ENCODE results near the gene SERPINA1. TPM values are rescaled to one million over a fixed set of nuclear protein-coding genes. Genes with fewer than 3 reads are reported as not detected.

SERPINA1 gene
- total and polyA plus RNA-seq, 2 of the 13 experiments (the other 11 are each of a cell fraction or from before 2014, with no cell fraction given), result 3,266 to 11,015 TPM

DNA sequence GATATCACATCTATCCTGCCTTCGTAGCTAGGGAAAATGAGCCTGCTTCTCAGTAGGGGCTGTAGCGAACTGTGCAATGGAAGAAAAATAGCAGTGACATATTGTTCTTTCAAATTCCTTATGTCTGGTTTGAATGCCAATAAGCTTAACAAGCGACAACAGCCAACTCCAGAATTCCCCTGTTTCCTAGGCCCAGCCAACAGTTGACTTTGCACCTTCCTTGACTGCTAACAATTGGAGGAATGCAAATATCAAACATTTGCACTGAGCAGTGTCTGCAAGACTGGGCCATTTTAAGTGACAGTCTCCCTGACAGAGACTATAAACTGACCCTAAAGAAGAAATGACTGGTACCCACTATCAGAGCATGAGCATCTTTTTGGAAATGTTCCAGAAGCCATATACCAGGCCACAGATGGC, 12.0 kb upstream of the SERPINA1 start (continued):
- TF ChIP-seq SRSF4 (IDR thresholded peaks at IDR 0.05; ENCODE audit: low read depth, low read length, poor library complexity, severe bottlenecking) (no peak), THAP11 (CRISPR knock-in tag; IDR thresholded peaks at IDR 0.05) (no peak), ZNF354B (CRISPR knock-in tag; IDR thresholded peaks at IDR 0.05) (no peak), IKZF1 (IDR thresholded peaks at IDR 0.05) (no peak), ZBTB1 (CRISPR knock-in tag; IDR thresholded peaks at IDR 0.05; ENCODE audit: borderline replicate concordance) (no peak), AHR (CRISPR knock-in tag; IDR thresholded peaks at IDR 0.05) (no peak), ZNF331 (CRISPR knock-in tag; IDR thresholded peaks at IDR 0.05) (peak; percentile 75), ZNF788 (CRISPR knock-in tag; IDR thresholded peaks at IDR 0.05; ENCODE audit: borderline replicate concordance) (no peak; the same call in 1 of the 2 replicates), ZMYM3 (CRISPR knock-in tag; IDR thresholded peaks at IDR 0.05) (peak; percentile 58; the same call in 1 of the 2 replicates), ELF1 (CRISPR knock-in tag; IDR thresholded peaks at IDR 0.05) (no peak), ARID5B (CRISPR knock-in tag; IDR thresholded peaks at IDR 0.05) (peak; percentile 85), GZF1 (CRISPR knock-in tag; IDR thresholded peaks at IDR 0.05) (no peak), ZNF253 (CRISPR knock-in tag; IDR thresholded peaks at IDR 0.05; ENCODE audit: borderline replicate concordance) (no peak), ZNF367 (CRISPR knock-in tag; IDR thresholded peaks at IDR 0.05; ENCODE audit: borderline replicate concordance) (no peak), ZSCAN22 (CRISPR knock-in tag; IDR thresholded peaks at IDR 0.05) (no peak), ZNF589 (CRISPR knock-in tag; conservative IDR thresholded peaks at IDR 0.05) (no peak), SOX5 (CRISPR knock-in tag; IDR thresholded peaks at IDR 0.05; ENCODE audit: borderline replicate concordance) (peak; percentile 95), ZNF597 (CRISPR knock-in tag; IDR thresholded peaks at IDR 0.05) (no peak), ZNF619 (CRISPR knock-in tag; IDR thresholded peaks at IDR 0.05) (no peak)
- TF ChIP-seq, protein P1, sequence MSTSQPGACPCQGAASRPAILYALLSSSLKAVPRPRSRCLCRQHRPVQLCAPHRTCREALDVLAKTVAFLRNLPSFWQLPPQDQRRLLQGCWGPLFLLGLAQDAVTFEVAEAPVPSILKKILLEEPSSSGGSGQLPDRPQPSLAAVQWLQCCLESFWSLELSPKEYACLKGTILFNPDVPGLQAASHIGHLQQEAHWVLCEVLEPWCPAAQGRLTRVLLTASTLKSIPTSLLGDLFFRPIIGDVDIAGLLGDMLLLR (CRISPR knock-in tag; IDR thresholded peaks at IDR 0.05), result no peak
- TF ChIP-seq, protein P2, sequence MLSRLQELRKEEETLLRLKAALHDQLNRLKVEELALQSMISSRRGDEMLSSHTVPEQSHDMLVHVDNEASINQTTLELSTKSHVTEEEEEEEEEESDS (CRISPR knock-in tag; IDR thresholded peaks at IDR 0.05; ENCODE audit: borderline replicate concordance), result no peak
- TF ChIP-seq, protein P3, sequence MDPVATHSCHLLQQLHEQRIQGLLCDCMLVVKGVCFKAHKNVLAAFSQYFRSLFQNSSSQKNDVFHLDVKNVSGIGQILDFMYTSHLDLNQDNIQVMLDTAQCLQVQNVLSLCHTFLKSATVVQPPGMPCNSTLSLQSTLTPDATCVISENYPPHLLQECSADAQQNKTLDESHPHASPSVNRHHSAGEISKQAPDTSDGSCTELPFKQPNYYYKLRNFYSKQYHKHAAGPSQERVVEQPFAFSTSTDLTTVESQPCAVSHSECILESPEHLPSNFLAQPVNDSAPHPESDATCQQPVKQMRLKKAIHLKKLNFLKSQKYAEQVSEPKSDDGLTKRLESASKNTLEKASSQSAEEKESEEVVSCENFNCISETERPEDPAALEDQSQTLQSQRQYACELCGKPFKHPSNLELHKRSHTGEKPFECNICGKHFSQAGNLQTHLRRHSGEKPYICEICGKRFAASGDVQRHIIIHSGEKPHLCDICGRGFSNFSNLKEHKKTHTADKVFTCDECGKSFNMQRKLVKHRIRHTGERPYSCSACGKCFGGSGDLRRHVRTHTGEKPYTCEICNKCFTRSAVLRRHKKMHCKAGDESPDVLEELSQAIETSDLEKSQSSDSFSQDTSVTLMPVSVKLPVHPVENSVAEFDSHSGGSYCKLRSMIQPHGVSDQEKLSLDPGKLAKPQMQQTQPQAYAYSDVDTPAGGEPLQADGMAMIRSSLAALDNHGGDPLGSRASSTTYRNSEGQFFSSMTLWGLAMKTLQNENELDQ (CRISPR knock-in tag; IDR thresholded peaks at IDR 0.05; ENCODE audit: borderline replicate concordance), result no peak
